ENCODE data around the gene ADAMTS6.
A peak's percentile ranks its signal among the peaks of the same experiment; 100 is the strongest.

ADAMTS6 gene

GRCh38 chr5:65137631-65138030 lies 344.1 kb downstream of the ADAMTS6 start:
- no peak for DNase-seq

GRCh38 chr5:65133477-65134110 lies 348.1 kb downstream of the ADAMTS6 start:
- no peak for DNase-seq

DNA sequence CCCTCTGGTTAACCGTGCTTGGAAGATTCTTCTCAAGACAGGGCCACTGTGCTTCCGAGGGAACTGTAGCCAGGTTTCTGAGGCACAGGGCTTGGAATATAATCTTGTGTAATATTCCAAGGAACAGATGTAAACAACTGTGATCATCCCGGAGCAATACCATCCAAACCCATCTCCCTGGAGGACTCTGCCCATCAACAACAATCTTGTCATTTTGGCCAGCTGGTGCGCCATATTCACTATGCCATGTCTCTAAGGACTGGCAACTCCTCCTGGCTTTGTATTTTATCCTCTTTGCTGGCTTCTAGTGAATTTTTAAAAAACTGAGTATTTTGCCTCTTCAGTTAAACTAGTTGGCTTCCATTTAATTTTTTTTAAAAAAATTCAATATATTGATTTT lies 349.3 kb downstream of the ADAMTS6 start:
- no peak for DNase-seq

- no peak for DNase-seq
Observed at GRCh38 chr5:65128226-65128625, 353.5 kb downstream of the ADAMTS6 start.

DNA sequence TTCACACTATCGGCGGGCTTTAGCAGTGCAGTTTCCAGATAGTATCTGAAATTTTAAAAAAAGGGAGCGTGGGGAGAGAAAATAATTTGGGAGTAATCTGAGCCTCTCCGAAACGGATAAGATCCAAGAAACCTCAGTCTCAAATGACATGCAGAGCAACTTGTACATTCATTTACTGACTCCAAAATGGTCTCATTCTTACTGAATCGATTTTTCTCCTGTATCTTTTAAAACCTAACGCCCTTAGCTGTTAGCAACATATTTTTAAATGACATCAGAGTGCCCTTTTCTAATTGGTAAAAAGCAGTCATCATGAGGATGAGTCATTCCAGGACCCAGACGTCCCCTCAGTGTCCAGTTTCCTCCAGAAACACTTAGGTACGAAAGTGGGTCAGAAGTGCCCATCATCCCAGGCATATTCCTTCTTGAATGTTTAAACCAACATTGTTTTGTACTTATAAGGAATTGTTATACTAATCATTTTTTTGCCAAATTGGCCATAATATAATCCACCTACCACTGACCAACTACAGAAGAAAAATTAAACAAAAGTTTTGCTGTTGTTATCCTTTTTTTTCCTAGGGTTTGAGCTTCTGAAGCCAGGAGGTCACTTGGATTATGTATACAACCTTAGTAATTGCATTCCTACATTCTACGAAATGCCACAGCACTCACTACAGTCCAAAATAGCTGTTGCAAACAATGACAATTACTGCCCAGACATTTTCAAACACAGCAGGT lies 354.4 kb downstream of the ADAMTS6 start:
- no peak for DNase-seq

DNA sequence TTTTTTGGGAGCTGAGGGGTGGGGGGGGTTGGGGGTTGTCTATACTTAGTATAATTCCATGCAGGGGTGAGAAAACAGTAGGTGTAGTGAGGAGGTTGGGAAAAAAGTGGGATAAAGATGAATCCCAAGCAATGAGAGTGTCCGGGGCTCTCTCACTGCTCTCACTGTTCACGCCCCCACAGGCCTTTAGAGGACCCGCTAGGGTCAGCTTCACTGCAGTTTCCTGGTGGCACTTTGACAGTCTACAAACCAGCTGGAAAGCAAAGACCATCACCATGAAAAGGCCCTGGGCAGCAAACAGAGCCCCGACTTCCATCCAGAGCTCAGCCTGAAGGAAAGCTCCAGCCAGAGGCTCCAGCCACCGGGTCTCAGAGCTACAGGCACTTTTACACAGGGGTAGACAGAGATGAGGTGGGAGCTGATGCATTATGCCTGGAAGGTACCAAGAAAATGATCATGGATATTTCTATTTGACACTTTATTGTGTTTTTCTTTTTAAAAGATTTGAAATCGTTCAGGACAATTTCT lies 355.1 kb downstream of the ADAMTS6 start:
- DNase-seq, result no peak

- DNase-seq, result no peak
Observed at GRCh38 chr5:65125591-65126541, 355.9 kb downstream of the ADAMTS6 start.

DNA sequence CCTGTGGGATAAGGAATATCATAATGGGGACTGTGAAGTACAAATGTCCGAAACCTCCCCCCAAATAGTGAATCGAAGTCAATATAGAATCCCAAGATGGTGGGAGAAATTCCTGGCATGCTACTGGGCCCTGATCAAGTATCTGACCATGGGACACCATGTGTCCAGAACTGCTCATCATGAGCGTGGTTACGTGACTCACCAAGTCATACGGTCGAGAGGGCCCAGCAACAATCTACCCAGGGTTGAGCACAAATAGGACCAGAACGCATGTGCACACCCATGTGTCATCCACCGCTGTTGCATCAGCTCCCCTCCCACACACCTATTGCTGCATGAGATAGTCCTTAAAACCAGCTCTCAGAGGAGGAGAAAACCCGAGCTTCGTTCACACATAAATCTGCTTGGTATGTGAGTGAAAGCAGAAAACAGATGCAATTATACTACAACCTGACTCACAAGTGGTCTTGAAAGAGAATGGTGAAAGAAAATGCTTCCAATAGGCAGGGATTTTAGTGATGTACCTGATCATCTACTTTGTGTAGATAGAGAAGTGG lies 359.8 kb downstream of the ADAMTS6 start:
- no peak for DNase-seq

- no peak for DNase-seq
Observed at GRCh38 chr5:65120371-65120967, 361.3 kb downstream of the ADAMTS6 start.

DNA sequence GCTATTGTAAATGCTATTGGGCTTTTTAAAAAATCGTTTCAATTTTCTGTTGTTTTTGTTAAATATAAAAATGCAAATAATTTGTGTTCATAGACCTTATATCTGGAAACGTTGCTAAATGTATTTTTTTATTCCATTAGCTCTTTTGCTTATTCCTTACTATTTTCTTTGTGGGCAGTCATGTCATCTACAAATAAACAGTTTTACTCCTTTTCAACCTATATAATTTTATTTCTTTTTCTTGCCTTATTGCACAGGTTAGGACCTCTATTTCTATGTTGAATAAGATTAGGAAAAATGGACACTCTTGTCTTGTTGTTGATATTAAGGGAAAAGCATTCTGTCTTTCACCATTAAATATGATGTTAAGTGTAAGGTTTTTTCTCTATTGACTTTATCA lies 364.2 kb downstream of the ADAMTS6 start:
- DNase-seq, result no peak

DNA sequence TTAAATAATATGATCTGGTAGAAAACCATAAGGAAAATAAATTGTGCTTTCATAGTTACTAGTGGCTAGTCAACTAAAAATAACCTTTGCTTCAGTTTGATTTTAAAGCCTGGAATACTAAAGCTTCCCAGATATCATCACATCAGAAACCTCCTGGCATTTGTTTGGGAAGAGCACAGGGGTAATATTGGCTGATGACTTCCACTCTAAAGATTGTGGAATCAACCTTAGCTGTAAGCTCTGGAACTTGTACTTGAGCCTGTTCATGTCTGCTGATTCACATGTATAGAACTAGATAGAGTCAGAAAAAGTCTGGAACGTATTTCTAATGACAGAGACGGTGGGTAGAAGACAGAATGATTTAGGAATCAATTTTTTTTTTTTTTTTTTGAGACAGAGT lies 367.9 kb downstream of the ADAMTS6 start:
- DNase-seq, result no peak

- DNase-seq, result no peak
Observed at GRCh38 chr5:65111961-65112658, 369.6 kb downstream of the ADAMTS6 start.

GRCh38 chr5:65108786-65109743 lies 372.7 kb downstream of the ADAMTS6 start:
- no peak for DNase-seq

- DNase-seq, result peak in 1 of 5 experiments; percentile 56
Observed at GRCh38 chr5:65105301-65105700, 376.4 kb downstream of the ADAMTS6 start.

DNA sequence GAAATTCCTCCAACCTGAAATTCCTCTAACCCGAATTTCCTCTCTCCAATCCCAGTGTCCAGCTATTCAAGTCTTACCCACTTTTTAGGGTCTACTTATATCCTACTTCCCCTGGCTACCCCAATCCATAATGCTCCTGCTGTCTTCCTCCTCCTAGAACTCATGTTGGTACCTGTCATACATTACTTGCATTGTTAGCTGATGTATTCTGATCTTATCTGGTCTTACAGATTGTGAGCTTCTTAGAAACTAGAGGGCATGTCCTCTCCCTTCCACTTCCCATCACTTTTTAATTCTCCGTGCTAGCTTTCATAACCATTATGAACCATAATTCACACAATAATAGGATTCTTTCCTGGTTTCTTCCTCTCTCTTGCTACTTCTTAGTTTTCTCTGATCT lies 376.9 kb downstream of the ADAMTS6 start:
- peak in 1 of 5 experiments; percentile 37 for DNase-seq

DNA sequence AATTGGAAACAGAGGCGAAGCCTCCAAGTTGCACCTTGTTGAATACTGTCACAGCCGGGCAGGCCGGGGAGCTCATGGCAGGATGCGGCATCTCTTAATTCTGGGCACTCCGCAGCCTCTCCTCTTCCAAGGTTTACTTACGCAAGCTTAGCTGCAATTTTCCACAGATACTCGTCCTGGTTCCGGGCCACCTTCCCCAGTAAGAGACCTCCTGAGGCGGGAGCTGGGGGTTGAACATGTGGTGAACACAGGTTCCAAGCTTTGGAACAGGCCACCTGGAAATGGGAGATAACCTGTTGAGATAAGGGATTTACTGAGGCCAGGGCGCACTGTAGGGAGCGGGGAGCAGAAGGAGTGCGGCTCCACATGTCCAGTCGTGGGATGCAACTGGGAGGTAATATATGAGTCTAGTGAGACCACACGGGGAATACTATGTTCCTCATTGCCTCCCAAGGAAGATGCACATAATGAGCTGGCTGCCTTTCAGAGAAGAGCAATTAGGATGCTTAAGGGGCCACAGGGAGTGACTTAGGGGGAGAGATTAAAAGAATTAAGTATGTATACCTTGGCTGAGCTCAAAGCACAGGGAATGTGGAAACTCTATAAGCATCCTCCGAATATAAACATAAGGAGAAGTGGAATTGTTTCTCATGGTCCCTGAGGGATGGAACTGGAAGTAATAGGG lies 377.8 kb downstream of the ADAMTS6 start:
- DNase-seq, result no peak

- peak in 3 of 5 experiments; percentile 32 to 74 (median 65) for DNase-seq
Observed at GRCh38 chr5:65102976-65103711, 378.6 kb downstream of the ADAMTS6 start.

DNA sequence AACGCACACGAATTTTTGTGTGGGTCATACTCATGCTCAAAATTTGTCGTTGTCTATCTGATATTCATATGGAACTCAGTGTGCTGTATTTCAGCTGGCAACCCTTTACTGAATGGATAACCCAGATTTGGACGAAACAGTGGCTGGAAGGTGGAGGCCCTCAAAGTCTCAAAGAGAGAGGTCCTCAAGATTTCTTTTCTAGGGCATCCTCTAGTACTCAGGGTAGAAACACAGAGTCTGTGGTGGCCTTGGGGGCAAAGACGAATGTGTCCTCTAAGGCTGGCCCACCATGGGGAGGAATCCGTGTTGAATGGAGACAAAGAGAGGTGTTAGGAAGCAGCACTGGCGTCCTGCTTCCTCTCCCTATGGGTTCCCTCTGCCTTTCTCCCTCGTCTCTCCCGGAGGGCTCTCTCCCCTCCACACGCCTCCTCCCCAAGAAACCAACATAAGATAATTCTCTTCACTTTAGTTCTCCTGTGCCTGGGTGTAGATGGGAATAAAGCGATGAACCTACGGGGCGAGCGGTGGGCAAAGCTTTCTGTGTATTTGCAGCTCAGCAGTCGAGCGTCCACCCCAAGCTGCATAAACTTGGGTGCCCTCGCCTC lies 379.2 kb downstream of the ADAMTS6 start:
- DNase-seq, result no peak

Measured in T-helper 2 cell (primary cell).